Measurements from ENCODE around the gene RDX.

- TF ChIP-seq CTCF (conservative IDR thresholded peaks at IDR 0.05; ENCODE audit: low read length), result no peak
- no peak for TF ChIP-seq EZH2phosphoT487 (IDR thresholded peaks at IDR 0.05; ENCODE audit: borderline replicate concordance)
Observed at GRCh38 chr11:110261195-110262071, 35.0 kb downstream of the RDX start.
